ENCODE results near the gene SRD5A1.

Gene SRD5A1

DNA sequence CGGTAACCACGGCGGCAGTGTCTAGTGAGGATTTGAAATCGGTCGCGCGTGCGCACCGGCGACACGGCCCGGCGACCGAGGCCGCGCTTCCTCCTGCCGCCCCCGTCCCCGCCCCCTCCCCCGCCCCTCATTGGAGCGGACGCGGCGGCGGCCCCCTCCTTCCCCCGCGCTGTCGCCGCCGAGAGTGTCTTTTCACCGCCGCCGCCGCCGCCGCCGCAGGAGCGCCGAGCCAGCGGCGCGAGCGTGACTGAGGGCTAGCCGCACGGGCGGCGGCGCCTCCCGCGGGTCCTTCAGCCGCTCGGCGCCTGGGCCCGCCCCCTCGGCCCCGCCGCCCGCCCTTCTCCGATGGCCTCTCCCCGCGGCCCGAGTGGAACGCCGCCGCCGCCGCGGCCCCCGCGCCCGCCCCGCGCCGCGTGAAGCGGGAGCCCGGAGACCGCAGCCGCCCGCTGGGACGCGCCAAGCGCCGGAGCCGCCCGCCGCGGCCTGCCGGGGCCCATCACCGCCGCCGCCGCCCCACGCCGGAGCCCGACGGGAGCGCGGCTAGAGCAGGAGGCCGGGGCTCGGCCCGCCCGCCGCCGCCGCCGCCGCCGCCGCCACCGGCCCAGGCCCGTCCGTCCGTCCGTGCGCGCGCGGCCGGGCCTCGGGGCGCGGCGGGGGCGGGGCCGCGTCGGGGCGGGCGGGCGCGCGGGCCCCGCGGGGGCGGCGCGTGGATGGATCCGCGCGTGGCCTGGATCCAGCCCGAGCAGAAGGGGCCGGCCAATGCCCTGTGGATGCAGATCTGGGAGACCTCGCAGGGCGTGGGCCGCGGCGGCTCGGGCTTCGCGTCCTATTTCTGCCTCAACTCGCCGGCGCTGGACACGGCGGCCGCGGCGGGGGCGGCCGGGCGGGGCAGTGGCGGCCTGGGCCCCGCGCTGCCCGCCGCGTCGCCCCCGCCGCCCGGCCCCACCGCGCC is 80.3 kb downstream of the SRD5A1 start, which contains the start of gene TENT4A:
TSS of gene TENT4A (plus strand) at position 159 of the 952 bp plus-strand sequence. CDS start at position 711, 552 bp downstream.
- no peak for DNase-seq (ENCODE audit: low read depth)

DNA sequence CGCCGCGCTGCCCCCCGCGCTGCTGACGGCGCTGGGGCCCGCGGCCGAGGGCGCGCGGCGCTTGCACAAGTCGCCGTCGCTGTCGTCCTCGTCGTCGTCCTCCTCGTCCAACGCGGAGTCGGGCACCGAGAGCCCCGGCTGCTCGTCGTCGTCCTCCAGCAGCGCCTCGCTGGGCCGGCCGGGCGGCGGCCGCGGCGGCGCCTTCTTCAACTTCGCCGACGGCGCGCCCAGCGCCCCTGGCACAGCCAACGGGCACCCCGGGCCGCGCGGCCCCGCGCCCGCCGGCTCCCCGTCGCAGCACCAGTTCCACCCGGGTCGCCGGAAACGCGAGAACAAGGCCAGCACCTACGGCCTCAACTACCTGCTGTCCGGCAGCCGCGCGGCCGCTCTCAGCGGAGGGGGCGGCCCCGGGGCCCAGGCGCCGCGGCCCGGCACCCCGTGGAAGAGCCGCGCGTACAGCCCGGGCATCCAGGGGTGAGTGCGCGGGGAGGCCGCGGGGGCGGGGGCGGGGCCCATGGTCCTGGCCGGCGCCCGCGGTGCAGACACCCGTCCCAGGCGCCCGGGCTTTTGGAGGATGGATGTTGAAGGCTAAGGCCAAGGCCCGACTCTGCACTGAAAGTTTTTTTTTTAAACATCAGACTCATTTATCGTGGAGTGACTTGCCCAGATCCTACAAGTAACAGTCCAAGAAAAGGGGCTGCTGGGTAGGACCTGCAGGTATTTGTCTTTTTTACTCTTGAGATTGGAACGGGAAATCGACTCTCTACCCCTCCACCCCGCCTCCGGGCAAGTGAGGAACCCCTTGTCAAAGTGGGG is 81.2 kb downstream of the SRD5A1 start:
- no peak for DNase-seq (ENCODE audit: low read depth)

DNA sequence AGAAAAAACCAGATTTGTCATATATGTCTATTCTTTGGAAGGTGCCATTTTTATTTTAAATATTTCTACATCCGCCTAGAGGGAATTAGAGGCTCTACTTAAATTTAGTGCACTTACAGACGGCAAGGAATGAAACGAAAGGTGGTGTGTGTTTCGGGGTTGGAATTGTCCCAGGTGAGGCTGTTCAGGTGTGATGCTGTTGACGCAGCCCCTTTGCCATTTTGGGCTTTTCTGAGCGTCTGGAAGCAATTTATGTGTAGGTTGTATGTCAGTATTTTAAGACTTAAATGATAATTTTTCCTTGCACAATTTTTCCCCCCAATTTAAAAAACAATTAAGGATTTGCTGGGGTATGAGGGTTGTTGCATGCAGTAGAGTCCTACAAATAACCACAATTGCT is 82.0 kb downstream of the SRD5A1 start:
- no peak for DNase-seq (ENCODE audit: low read depth)

DNA sequence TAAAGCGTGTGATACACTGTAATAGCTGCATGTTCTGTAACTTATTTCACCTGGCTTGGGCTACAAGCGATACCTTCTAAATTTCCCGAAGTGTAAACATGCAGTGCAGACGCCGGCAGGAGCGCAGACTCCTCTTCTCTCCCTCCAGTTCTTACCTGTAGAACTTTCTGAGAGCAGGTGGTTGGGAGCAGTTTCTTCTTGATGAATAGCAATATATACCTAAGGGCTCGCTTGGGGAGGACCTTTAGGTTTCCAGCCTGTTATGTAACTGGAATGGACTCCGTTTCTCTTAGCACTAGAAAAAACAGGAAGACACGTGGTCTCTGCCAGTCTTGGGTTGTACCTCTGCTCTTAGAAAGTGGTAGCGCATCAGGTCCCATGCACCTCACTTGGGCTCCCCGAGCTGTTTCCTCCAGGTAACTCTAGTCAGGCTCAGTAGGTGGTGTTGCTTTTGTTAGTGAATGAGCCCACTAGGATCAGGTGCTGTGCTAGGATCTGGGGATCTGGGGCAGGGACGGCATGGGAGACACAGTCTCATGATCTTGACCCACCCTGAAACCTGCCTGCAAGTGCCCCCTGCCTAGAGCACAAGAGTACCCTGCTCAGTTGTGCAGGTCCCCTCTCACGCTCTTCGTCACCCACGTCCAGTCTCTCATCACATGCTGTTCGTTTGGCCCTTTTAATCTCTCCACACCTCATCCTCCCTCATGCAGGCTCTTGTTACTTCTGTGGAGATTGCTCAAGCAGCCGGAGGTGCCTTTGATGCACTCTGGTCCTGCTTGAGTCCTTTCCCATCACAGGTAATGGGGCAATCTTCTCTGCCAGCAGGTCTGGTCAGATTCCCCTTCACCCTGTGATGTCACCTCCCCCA is 82.8 kb downstream of the SRD5A1 start:
- DNase-seq (ENCODE audit: low read depth) = no peak

DNA sequence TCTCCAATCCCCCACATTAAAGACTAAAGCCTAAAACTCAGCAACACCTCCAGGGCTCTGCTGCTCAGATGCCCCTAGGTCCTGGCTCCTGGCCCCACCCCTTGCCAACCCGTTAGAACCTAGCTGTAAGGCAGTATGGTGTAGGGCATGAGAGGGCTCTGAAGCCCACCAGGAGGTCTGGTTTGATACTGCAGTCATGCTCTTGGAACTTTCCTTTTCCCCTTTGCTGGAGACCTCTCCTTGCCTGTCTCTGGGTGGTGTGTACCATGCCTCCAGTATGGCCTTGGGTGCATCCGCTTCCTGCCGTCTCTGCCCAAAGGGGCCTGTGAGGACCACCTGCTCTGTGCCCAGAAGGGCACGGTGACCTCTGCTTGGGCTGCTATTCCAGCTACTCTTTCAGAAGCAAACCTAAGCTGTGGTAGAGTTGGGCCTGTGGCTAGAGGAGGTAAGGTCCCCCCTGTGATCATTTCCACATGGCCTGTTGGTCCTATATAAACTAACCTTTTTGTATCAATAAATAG is 83.4 kb downstream of the SRD5A1 start:
- no peak for DNase-seq (ENCODE audit: low read depth)

DNA sequence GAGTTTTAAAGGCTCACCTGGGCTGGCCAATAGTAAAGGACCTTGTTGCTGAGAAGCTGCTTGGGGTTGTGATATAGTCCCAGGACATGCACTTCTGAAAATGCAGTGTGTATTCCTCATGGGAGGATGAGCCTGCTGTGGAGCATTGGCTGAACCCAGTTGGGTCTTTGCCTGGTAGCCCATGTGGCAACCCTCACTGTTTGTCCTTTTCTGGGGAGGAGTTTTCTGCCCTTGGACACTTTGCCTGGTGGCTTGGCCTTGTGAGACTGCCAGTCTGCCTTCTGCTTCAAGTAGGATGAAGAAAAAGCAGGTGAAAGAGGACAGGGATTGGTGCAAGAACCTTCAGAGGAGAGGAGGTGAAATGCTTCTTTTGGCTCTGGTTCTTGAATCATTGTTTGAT is 84.0 kb downstream of the SRD5A1 start:
- no peak for DNase-seq (ENCODE audit: low read depth)

DNA sequence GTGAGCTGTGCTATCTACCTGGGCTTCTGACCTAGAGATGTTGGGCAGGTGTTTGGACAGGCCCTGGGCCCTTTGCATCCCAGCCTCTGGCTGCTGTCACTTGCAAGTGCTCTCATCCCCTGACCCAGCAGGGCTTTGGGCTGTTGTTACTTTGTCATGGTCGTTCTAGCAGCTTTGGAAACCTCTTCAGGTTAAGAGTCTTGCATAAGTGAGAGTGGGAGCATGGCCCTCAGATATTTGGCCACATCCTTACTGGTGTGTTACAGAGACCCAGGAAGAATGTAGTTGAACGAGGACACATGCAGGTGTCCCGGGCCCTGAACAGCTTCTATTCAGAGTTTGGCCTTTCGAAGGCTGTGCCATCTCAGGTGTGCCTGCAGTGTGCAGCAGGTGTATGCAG is 84.4 kb downstream of the SRD5A1 start:
- no peak for DNase-seq (ENCODE audit: low read depth)

DNA sequence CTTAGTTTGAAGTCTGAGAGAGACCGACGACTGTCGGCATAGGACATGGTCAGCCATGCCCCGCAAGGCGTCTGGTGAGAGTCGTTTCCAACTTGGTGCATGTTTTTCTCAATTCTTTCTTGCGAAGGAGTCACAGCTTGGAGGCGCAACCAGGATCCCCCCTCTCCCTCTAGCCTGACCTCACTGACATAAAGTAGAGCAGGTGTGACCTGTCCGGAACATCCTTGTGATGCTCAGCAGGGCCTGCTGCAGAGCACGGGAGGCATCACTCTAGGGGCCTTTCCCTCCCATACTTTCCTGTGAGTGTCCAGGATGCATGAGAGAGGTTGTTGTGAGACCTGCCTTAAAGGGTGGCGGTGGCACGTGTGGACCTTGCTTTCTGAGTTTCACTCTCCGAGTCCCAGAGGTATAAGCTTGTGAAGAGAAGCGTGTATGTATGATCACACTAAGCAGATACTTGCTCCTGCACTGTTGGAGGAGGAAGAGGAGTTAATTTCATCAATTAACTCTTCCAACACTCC is 85.0 kb downstream of the SRD5A1 start:
- DNase-seq (ENCODE audit: low read depth) = no peak

DNA sequence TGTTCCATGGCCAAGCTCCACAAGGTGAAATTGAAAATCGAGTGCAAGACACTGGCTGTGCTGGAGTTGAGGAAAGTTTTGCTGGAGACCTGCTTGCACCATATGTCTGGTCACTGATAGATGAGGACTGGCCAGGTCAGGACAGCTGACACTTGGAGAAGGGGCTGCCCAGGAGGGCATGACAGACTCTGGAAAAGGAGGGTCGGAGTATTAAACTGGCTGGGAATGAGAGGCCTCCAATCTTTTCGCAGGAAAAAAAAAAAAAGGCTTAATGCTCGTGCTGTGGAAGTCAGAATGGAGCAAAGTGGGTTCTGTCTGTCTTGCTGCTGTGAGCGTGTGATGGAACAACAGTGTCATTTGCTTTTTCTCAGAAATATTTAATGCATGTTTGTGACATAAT is 85.5 kb downstream of the SRD5A1 start:
- no peak for DNase-seq (ENCODE audit: low read depth)

DNA sequence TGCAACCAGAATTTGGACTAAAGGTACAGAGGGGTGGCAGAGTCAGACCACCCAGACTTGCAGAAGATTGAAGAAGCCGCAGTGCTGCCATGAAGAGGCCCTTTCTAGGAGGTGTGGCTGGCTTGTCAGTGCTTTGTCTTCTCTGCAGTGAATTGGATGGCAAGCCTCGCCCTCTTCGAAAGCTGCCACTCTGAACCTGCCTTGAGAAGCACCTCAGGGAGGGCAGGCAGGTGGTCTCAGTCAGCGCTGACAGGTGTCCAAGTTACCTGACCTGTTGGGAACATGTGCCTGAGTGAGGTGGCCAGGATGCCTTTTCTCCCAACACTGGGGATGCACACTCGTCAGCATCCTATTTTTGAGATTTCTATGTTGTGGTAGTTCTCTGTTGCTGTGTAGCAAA is 86.2 kb downstream of the SRD5A1 start:
- no peak for DNase-seq (ENCODE audit: low read depth)

DNA sequence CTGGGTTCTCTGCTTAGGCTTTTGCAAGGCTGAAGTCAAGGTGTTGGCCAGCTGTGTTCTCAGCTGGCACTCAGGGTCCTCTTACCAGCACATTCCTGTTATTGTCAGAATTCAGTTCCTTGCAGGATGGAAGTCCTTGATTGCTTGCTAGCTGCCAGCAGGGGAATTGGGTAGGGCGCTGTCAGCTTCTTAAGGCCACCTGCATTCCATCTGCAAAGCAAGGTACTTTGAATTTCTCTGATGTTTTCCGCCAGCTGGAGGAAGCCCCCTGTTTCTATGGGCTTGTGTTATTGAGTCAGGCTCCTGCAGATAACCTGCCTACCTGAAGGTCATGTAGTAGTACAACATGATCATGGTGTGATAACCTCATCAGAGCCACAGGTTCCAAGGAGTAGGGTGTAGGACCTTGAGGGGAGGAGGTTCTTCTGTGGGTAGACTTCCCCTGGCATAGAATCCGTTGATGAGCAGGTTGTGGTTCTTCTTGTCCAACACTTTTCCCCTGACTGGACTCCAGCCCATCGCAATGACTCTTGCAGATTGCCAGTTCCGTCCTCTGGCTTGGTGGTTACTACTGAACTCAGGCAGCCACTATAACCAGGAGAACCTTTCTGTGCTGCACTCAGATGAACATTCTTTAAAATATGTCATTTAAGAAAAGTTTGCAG is 86.8 kb downstream of the SRD5A1 start:
- peak; percentile 42 for DNase-seq (ENCODE audit: low read depth)

DNA sequence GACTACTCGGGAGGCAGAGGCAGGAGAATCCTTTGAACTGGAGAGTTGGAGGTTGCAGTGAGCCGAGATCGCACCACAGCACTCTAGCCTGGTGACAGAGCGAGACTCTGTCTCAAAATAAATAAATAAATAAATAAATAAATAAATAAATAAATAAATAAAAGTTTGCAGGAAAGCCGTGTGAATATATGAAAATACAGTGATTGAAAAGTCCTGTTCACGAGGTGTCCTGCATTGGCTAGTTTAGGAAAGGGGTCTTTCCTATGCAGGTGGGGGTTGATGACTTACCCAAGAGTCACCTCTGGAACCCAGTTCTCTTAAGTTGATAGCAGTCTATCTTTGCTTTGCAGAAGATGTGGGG is 87.3 kb downstream of the SRD5A1 start:
- no peak for DNase-seq (ENCODE audit: low read depth)

DNA sequence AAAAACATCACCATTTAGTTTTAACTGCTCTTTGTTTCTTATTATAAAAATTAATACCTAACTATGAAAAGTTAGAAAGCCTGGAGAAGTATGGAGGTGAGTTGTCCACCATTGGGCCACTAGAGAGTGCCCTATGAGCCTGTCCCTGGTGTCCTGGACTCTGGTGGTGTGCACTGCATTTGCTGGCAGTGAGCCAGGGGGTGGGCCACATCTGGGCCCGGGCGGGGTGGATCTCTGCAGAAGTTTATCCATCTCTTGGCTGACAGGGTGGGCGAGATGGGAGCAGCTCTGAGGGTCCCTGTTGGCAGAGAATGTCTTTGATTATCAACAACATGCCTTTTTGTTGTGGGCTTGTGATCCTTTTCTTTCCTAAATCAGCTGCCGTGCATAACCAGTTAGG is 88.2 kb downstream of the SRD5A1 start:
- no peak for DNase-seq (ENCODE audit: low read depth)

DNA sequence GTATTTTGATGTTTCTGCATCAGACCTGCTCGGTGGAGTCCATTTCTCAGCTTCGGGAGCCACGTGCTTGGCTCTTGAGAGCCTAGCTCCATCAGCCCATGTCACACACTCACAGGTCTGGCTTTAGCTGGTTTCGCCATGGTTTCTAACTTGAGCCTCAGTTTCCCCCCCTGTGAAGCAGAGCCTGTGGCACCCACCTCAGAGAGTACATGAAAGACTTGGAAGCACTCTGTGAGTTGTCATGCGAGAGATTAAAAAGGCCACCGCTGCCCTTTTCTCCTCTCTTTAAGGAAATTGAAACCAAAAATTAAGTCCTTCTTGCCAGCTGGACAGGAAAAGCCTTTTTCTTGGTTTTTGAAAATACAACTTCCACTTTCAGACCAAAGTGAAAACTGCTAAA is 88.8 kb downstream of the SRD5A1 start:
- DNase-seq (ENCODE audit: low read depth) = peak; percentile 44

DNA sequence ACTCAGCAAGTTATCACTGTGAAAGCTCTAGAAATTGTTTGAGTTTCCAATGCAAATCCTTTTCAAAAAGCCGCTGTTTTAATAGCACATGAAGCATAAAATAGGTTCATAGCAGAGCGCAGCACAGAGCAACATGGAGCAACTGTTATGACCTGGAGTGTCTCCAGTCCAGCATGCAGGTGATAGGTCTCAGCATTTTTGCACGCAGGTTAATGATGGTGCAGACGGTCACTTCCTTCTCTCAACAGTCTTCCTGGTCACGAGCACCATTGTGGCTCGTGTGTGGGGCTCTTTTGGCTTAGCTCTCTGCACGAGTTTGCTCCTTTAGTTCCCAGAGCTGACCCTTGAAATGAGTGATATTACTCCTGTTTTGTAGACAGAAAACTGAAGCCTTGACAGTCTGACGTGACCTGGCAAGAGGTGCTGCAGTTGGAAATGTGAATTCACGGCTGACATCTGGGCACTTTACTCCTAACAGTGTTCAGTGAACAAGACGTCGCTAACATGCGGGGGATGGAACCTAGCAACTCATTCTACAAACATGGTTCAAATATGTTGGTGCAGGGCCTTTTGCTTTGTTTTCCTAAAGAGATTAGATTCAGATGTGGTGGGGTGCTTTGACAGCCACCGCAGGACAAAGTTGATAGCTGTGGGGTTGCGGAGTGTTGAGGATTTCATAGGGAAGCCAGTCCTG is 90.0 kb downstream of the SRD5A1 start:
- DNase-seq (ENCODE audit: low read depth) = no peak

DNA sequence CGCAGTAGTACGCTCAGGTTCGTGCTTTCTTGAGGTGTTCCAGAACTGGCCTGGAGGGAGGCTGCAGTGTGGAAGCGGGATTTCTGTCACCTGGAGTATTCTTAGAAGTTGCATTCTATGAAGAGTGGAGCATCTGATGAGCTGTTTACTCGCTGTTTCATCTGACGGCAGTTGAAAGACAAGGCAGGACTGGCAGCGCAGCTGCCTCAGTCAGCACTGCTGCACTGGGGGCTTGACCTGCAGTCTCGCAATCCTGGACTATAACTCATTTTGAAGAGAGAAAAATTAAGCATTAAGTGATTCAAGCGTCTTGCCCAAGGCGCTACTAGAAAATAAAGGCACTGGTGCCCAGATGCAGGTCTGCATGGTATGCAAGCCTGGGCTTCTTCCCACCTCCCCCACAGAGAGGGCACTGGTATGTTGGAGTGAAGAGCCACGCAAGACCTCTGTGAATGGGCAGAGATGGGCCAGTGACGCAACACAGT is 90.6 kb downstream of the SRD5A1 start:
- DNase-seq (ENCODE audit: low read depth) = no peak

Measured in fibroblast of gingiva (primary cell).